Stomach (tissue), 9 donors: ENCODE measurements around the gene BTBD9. TPM values are rescaled to one million over a fixed set of nuclear protein-coding genes. Genes with fewer than 3 reads are reported as not detected.

ENCODE experiments used
- DNase-seq, 2 donors: peaks; one replicate each; pipeline versions ENCODE4 v3.0.0 to v3.0.0-alpha.2; 2013 to 2019
- H3K27ac ChIP-seq, 5 donors: fragments of 200-600 bp in 4 of 5; sonication (generic) in 4 of 5; one replicate each; pipeline ENCODE4 v1.5.1; 2013 to 2019; ENCODE audit warnings: mild to moderate bottlenecking in 1 of 5, moderate library complexity in 1 of 5
- H3K27me3 ChIP-seq, 3 donors: fragments of 200-600 bp; sonication (generic); one replicate each; pipeline ENCODE4 v1.5.1; 2017 to 2019; ENCODE audit warnings: mixed run types in 1 of 3
- H3K36me3 ChIP-seq, 4 donors: fragments of 200-600 bp; sonication (generic); 1 replicate in 3 of 4; 2 replicates in 1 of 4; pipeline ENCODE4 v1.5.1; 2016 to 2019
- H3K4me1 ChIP-seq, 4 donors: fragments of 200-600 bp; sonication (generic); one replicate each; pipeline ENCODE4 v1.5.1; 2016 to 2019
- H3K4me3 ChIP-seq, 4 donors: fragments of 200-600 bp; sonication (generic) in 3 of 4; one replicate each; pipeline ENCODE4 v1.5.1; 2016 to 2019; ENCODE audit warnings: mild to moderate bottlenecking in 1 of 4
- H3K9me3 ChIP-seq, 4 donors: fragments of 200-600 bp; sonication (generic); one replicate each; pipeline ENCODE4 v1.5.1; 2016 to 2019
- EP300 ChIP-seq: sonication (generic); formaldehyde crosslinking; IDR thresholded peaks from one replicate; pipeline ENCODE4 v1.6.1; 2017; ENCODE audit warnings: antibody characterized with exemption
- POLR2A ChIP-seq, 4 donors: fragments of 450-650 bp; IDR thresholded peaks; one replicate each; pipeline ENCODE4 v1.6.1; 2016; ENCODE audit warnings: antibody characterized with exemption in 4 of 4, control low read depth in 2 of 4, mild to moderate bottlenecking in 1 of 4, moderate library complexity in 1 of 4
- POLR2AphosphoS5 ChIP-seq, 3 donors: sonication (generic); formaldehyde crosslinking; IDR thresholded peaks; one replicate each; pipeline ENCODE4 v1.6.1; 2016; ENCODE audit warnings: antibody characterized with exemption in 3 of 3
- WGBS, 5 donors: extraction: QIAGEN DNeasy Blood & Tissue Kit in 3 of 5; methylation state at CpG; one replicate each; pipeline versions ENCODE4 v1.1.5 to v1.1.7; 2013 to 2018; 5-methylcytosine and 5-hydroxymethylcytosine counted together
- intact Hi-C: fragments of 100-400 bp; cut with DNase I; formaldehyde crosslinking; loops from one replicate; pipeline ENCODE4 v1.15.1; 2023; ENCODE audit warnings: low total_unique reads
- polyA plus RNA-seq, 3 donors: library from polyadenylated mRNA; stranded (reverse); fragments of 200-250 nt; gene quantifications; one replicate each; pipeline ENCODE4 v1.2.3, GENCODE V29; 2013
- total RNA-seq, 5 donors: library from RNA; depleted of rRNA; stranded (reverse); fragments of >200 nt; gene quantifications; one replicate each; pipeline versions ENCODE4 v1.1.0 to v1.2.3, GENCODE V29; 2014 to 2016
- TF ChIP-seq, protein P1 (sequence below), 7 experiments: fragments of 450-650 bp in 4 of 7; fragments of 200-600 bp in 3 of 7; sonication (generic) in 3 of 7; IDR thresholded peaks; one replicate each; pipeline ENCODE4 v1.5.1; 2016 to 2019; ENCODE audit warnings: antibody characterized with exemption in 7 of 7, control low read depth in 2 of 7, mild to moderate bottlenecking in 1 of 7
- donor health status: healthy with polysubstance abuse.
- donor health status: Bipolar disorder and iron deficiency.
- donor health status: healthy.

The BTBD9 gene
- total and polyA plus RNA-seq, 8 donors, result 1.4 to 90.2 (median 6.8) TPM

DNA sequence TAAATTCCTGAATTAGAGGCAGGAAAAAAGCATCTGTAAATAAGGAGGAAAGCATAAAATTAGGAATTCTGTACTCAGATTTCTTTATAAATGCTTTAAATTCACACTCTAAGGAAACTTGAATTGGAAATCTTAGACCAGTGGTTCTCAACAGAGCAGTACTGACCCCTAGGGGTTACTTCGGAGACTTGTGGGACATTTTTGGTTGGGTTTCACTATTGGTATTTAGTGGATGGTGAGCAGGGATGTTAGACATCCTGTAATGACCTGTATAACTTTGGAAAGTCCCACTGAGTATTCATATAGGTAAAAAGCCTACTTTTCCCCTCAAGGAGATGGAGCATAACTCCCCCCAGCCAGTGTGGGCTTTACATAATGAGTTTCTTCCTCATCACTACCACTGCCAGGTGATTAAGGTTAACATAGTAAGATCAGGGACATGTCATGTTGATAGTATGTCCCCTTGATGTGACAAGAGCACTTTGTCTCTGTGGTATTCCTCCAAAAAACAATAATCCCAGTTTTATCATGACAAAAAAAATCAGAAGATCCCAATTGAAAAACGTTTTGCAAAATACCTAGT, 32.2 kb upstream of the BTBD9 start:
- WGBS, 5 donors, result 4 to 16% (median 8%) methylated on average over 2 of the region's 2 CpGs

DNA sequence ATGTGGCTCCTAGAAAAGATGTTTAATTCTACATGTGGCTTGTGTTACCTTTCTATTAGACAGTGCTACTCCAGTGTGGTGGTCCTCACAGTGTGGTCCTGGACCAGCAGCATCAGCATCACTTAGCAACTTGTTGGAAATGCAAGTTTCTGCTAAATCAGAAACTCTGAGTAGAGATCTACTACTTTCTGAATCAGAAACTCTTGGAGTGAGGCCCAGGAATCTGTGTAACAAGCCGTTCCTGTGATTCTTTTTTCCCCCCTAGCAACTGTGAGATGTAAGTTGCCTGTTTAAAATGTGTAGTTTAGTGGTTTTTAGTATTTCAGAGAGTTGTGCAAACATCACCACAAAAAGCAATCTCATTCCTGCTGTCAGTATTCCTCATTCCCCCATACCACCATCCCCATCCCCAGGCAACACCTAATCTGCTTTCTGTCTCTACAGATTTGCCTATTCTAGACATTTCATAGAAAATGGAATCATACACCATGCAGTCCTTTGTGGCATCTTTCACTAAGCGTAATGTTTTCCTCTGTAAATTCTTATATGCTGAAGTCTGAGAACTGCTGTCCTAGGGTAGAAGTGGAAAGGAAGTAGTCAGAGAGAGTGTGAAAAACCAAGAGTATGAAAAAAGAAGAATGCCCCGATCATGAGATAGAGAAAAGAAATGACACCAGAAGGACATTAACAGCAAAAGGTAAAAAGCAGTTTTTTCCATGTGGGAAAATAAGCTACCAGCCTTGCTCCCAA, 18.9 kb upstream of the BTBD9 start:
- WGBS, 5 donors, result 87 to 96% (median 93%) methylated on average over 3 of the region's 3 CpGs
- intact Hi-C loops, result no loop called here
- no peaks in the 10 kb centered on the region for H3K4me1 ChIP-seq
- no peak overlapping the region for H3K27ac ChIP-seq
- H3K9me3 ChIP-seq, result no peaks in the 10 kb centered on the region
- TF ChIP-seq EP300 (no peak), POLR2AphosphoS5 (IDR thresholded peaks at IDR 0.05) (no peak), POLR2A (IDR thresholded peaks at IDR 0.05) (no peak)
- TF ChIP-seq, protein P1, sequence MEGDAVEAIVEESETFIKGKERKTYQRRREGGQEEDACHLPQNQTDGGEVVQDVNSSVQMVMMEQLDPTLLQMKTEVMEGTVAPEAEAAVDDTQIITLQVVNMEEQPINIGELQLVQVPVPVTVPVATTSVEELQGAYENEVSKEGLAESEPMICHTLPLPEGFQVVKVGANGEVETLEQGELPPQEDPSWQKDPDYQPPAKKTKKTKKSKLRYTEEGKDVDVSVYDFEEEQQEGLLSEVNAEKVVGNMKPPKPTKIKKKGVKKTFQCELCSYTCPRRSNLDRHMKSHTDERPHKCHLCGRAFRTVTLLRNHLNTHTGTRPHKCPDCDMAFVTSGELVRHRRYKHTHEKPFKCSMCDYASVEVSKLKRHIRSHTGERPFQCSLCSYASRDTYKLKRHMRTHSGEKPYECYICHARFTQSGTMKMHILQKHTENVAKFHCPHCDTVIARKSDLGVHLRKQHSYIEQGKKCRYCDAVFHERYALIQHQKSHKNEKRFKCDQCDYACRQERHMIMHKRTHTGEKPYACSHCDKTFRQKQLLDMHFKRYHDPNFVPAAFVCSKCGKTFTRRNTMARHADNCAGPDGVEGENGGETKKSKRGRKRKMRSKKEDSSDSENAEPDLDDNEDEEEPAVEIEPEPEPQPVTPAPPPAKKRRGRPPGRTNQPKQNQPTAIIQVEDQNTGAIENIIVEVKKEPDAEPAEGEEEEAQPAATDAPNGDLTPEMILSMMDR (IDR thresholded peaks at IDR 0.05), result no peak
- H3K27me3 ChIP-seq, result no peaks in the 10 kb centered on the region
- DNase-seq, result no peak
- H3K4me3 ChIP-seq, result no peak overlapping the region
- H3K36me3 ChIP-seq, result peaks cover 0 to 43% (median 11%) of the 10 kb centered on the region in 4 donors

More for the DNA sequence above, 32.2 kb upstream of the BTBD9 start:
- no peaks in the 10 kb centered on the region for H3K27me3 ChIP-seq
- H3K27ac ChIP-seq, result no peak overlapping the region
- H3K36me3 ChIP-seq, result peaks cover 7 to 26% (median 24%) of the 10 kb centered on the region in 4 donors
- H3K9me3 ChIP-seq, result no peaks in the 10 kb centered on the region
- intact Hi-C loops, result no loop called here
- H3K4me1 ChIP-seq, result peaks cover 0 to 14% (median 4%) of the 10 kb centered on the region in 4 donors
- H3K4me3 ChIP-seq, result no peak overlapping the region
- no peak for TF ChIP-seq EP300
- TF ChIP-seq, protein P1 (IDR thresholded peaks at IDR 0.05), result peak in 4 of 7 experiments; percentile 17 to 64 (median 42)
- DNase-seq, result peak in 1 of 2 donors; percentile 77

DNA sequence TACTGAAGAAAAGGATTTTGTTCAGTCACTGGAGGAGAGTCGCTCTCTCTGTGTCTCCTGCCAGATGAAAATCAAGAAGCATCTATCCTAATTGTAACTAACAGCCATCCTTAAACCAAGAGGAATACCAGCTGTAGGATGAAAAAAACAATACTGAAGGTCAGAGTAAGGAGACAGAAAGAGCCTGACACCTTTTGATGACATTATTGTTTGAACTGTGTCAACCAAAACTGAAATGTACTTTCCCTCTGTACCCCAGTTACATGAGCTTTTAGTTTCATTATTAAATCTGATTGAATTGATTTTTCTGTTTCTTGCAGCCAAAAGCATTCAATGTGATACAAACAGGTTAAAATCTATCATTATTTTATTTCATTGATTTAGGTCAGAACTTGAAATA, 17.2 kb upstream of the BTBD9 start:
- no peaks in the 10 kb centered on the region for H3K9me3 ChIP-seq
- no peaks in the 10 kb centered on the region for H3K4me1 ChIP-seq
- intact Hi-C loops, result no loop called here
- H3K36me3 ChIP-seq, result peaks cover 0 to 43% (median 11%) of the 10 kb centered on the region in 4 donors
- TF ChIP-seq EP300 (no peak), POLR2A (IDR thresholded peaks at IDR 0.05) (no peak), POLR2AphosphoS5 (IDR thresholded peaks at IDR 0.05) (no peak)
- TF ChIP-seq, protein P1 (IDR thresholded peaks at IDR 0.05), result no peak
- 88 to 100% (median 98%) methylated on average over 1 of the region's 1 CpG for WGBS, 5 donors
- H3K27ac ChIP-seq, result no peak overlapping the region
- H3K27me3 ChIP-seq, result no peaks in the 10 kb centered on the region
- DNase-seq, result no peak
- H3K4me3 ChIP-seq, result no peak overlapping the region

DNA sequence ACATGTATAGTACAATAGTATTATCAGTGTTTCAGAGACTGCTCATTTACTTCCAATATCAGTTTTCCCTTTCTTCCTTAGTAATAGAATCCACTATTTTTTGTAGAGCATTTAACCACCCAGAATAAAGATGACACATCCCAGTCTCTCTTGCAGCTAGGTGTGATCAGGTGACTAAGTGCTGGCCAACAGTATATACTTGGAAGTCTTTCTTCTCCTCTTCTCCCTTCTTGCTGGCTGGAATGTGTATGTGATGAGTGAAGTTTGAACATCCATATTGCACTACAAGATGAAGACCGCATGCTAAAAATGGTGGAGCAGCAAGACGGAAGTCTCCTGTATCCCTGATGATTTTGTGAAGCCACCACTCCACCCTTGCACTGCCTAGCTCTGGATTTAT, 14.5 kb upstream of the BTBD9 start:
- no peak for DNase-seq
- WGBS, 5 donors, result 97 to 98% (median 98%) methylated on average over 2 of the region's 2 CpGs
- no peak overlapping the region for H3K4me3 ChIP-seq
- H3K27me3 ChIP-seq, result no peaks in the 10 kb centered on the region
- no peaks in the 10 kb centered on the region for H3K4me1 ChIP-seq
- H3K36me3 ChIP-seq, result peaks cover 0 to 31% (median 11%) of the 10 kb centered on the region in 4 donors
- TF ChIP-seq, protein P1 (IDR thresholded peaks at IDR 0.05), result no peak
- TF ChIP-seq EP300, result no peak
- no peak for TF ChIP-seq POLR2A (IDR thresholded peaks at IDR 0.05)
- no peak for TF ChIP-seq POLR2AphosphoS5 (IDR thresholded peaks at IDR 0.05)
- no peaks in the 10 kb centered on the region for H3K9me3 ChIP-seq
- no peak overlapping the region for H3K27ac ChIP-seq
- intact Hi-C loops, result no loop called here
